Vagina (tissue), 2 donors: Measurements from ENCODE around the gene PTPRD.

Experiments
- CTCF ChIP-seq, 3 experiments: fragments of 450-650 bp in 2 of 3; fragments of 200-600 bp in 1 of 3; sonication (generic) in 1 of 3; IDR thresholded peaks; one replicate each; pipeline ENCODE4 v1.5.1; 2017 to 2019; ENCODE audit warnings: antibody characterized with exemption in 3 of 3, mild to moderate bottlenecking in 2 of 3, moderate library complexity in 2 of 3
- POLR2A ChIP-seq, 2 donors: fragments of 450-650 bp; IDR thresholded peaks; one replicate each; pipeline ENCODE4 v1.6.1; 2017; ENCODE audit warnings: antibody characterized with exemption in 2 of 2, mild to moderate bottlenecking in 2 of 2, moderate library complexity in 2 of 2

GRCh38 chr9:8356406-8356805 is 2256.4 kb downstream of the PTPRD start:
- TF ChIP-seq CTCF (IDR thresholded peaks at IDR 0.05) (no peak), POLR2A (IDR thresholded peaks at IDR 0.05) (no peak)
